Myocyte (in vitro differentiated cells): ENCODE results near the gene KRTAP4-1. TPM values are rescaled to one million over a fixed set of nuclear protein-coding genes. Genes with fewer than 3 reads are reported as not detected.

Experiments
- total RNA-seq: library from RNA; depleted of rRNA; stranded (reverse); fragments of >200 nt; gene quantifications from 2 replicates; pipeline ENCODE4 v1.2.3, GENCODE V29; 2014

The KRTAP4-1 gene
- total RNA-seq, 1 donor from 2014 or later: not detected

Other genes starting within 250 kb of the KRTAP4-1 start
- not detected in 2 replicates for gene KRT23, start 247.3 kb downstream of the KRTAP4-1 start, total RNA-seq
- gene KRT39, start 218.0 kb downstream of the KRTAP4-1 start, total RNA-seq: not detected in 2 replicates
- gene KRT40, start 200.6 kb downstream of the KRTAP4-1 start, total RNA-seq: not detected in 2 replicates
- gene KRTAP3-3, start 190.7 kb downstream of the KRTAP4-1 start, total RNA-seq: not detected in 2 replicates
- gene KRTAP3-2, start 185.0 kb downstream of the KRTAP4-1 start, total RNA-seq: not detected in 2 replicates
- gene KRTAP3-1, start 175.8 kb downstream of the KRTAP4-1 start, total RNA-seq: not detected in 2 replicates
- 0.19 and 0.57 TPM in 2 replicates for gene KRTAP1-5, start 157.7 kb downstream of the KRTAP4-1 start, total RNA-seq
- not detected in 2 replicates for gene KRTAP1-4, start 154.7 kb downstream of the KRTAP4-1 start, total RNA-seq
- not detected in 2 replicates for gene KRTAP1-3, start 150.0 kb downstream of the KRTAP4-1 start, total RNA-seq
- gene KRTAP1-1, start 143.5 kb downstream of the KRTAP4-1 start, total RNA-seq: 0.21 TPM in 1 of 2 replicates, not detected in the other
- gene KRTAP2-1, start 137.6 kb downstream of the KRTAP4-1 start, total RNA-seq: not detected in 2 replicates
- gene KRTAP2-2, start 129.7 kb downstream of the KRTAP4-1 start, total RNA-seq: not detected in 2 replicates
- gene KRTAP2-3, start 124.8 kb downstream of the KRTAP4-1 start, total RNA-seq: 0.19 TPM in 1 of 2 replicates, not detected in the other
- not detected in 2 replicates for gene KRTAP2-4, start 119.0 kb downstream of the KRTAP4-1 start, total RNA-seq
- not detected in 2 replicates for gene KRTAP4-7, start 100.8 kb downstream of the KRTAP4-1 start, total RNA-seq
- gene KRTAP4-8, start 86.8 kb downstream of the KRTAP4-1 start, total RNA-seq: not detected in 2 replicates
- gene KRTAP4-16, start 82.7 kb downstream of the KRTAP4-1 start, total RNA-seq: not detected in 2 replicates
- gene KRTAP4-9, start 79.5 kb downstream of the KRTAP4-1 start, total RNA-seq: not detected in 2 replicates
- not detected in 2 replicates for gene KRTAP4-11, start 66.5 kb downstream of the KRTAP4-1 start, total RNA-seq
- gene KRTAP4-12, start 60.7 kb downstream of the KRTAP4-1 start, total RNA-seq: not detected in 2 replicates
- gene KRTAP4-6, start 44.4 kb downstream of the KRTAP4-1 start, total RNA-seq: not detected in 2 replicates
- gene KRTAP4-5, start 35.1 kb downstream of the KRTAP4-1 start, total RNA-seq: not detected in 2 replicates
- gene KRTAP4-4, start 24.2 kb downstream of the KRTAP4-1 start, total RNA-seq: not detected in 2 replicates
- gene KRTAP4-3, start 16.7 kb downstream of the KRTAP4-1 start, total RNA-seq: not detected in 2 replicates
- not detected in 2 replicates for gene KRTAP4-2, start 6.7 kb downstream of the KRTAP4-1 start, total RNA-seq
- not detected in 2 replicates for gene KRTAP9-1, start 5.0 kb upstream of the KRTAP4-1 start, total RNA-seq
- gene KRTAP9-2, start 41.7 kb upstream of the KRTAP4-1 start, total RNA-seq: not detected in 2 replicates
- gene KRTAP9-3, start 47.5 kb upstream of the KRTAP4-1 start, total RNA-seq: not detected in 2 replicates
- not detected in 2 replicates for gene KRTAP9-8, start 53.1 kb upstream of the KRTAP4-1 start, total RNA-seq
- not detected in 2 replicates for gene KRTAP9-4, start 64.8 kb upstream of the KRTAP4-1 start, total RNA-seq
- gene KRTAP9-9, start 70.5 kb upstream of the KRTAP4-1 start, total RNA-seq: not detected in 2 replicates
- gene KRTAP9-6, start 80.5 kb upstream of the KRTAP4-1 start, total RNA-seq: not detected in 2 replicates
- gene KRTAP9-7, start 90.8 kb upstream of the KRTAP4-1 start, total RNA-seq: not detected in 2 replicates
- gene KRTAP29-1, start 117.9 kb upstream of the KRTAP4-1 start, total RNA-seq: not detected in 2 replicates
- gene KRTAP16-1, start 124.4 kb upstream of the KRTAP4-1 start, total RNA-seq: not detected in 2 replicates
- not detected in 2 replicates for gene KRTAP17-1, start 130.8 kb upstream of the KRTAP4-1 start, total RNA-seq
- gene KRT33A, start 165.9 kb upstream of the KRTAP4-1 start, total RNA-seq: not detected in 2 replicates
- 0.08 TPM in 1 of 2 replicates, not detected in the other for gene KRT33B, start 184.9 kb upstream of the KRTAP4-1 start, total RNA-seq
- 0.16 TPM in 1 of 2 replicates, not detected in the other for gene KRT34, start 197.4 kb upstream of the KRTAP4-1 start, total RNA-seq
- gene KRT31, start 212.7 kb upstream of the KRTAP4-1 start, total RNA-seq: 0.52 and 0.86 TPM in 2 replicates
- not detected in 2 replicates for gene KRT37, start 239.7 kb upstream of the KRTAP4-1 start, total RNA-seq